ENCODE measurements around the gene ACSL6.

Gene ACSL6

DNA sequence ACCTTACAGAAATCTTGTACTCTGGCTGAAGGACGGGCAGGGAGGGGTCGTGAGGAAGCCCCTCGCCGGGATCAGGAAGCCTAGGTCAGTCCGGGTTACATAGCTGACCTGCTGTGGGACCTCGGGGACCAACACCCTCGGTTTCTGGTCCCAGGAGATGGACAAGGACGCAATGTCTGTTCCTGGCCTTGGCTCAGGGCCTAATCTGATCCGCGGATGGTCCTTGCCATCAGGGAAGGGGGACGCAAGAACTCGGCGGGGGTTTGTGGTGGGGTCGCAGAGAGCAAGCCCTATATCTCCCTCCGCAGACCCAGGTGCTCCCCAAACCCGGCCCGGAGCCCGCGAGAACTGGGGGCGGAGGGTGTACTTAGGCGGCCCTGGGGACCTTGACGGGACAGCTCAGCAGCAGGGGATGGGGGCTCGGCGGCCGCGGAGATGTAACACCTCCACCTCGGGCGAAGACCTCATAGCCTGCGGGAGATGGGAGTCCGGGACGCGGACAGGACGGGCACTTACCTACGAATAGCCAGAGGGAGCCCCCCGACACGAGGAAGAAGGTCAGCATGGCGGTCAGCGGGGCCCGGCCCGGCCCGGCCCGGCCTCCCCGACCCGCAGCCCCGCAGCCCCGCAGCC, 353 bp downstream of the ACSL6 start:
- Histone ChIP-seq H3K4me3 (ENCODE audit: low read length) (peak overlapping the region; percentile 78), H3K9ac (ENCODE audit: low read depth, low read length) (no peak overlapping the region), H3K4me1 (ENCODE audit: insufficient read depth, low read length) (peaks cover 8% of the 10 kb centered on the region; the same call in 1 of the 2 replicates), H3K9me3 (ENCODE audit: insufficient read depth, low read depth, low read length) (no peaks in the 10 kb centered on the region), H3K27me3 (ENCODE audit: insufficient read depth, low read length) (peaks cover 48% of the 10 kb centered on the region), H3K36me3 (ENCODE audit: insufficient read depth, low read depth, low read length) (no peaks in the 10 kb centered on the region), H3K27ac (ENCODE audit: low read length) (no peak overlapping the region)

DNA sequence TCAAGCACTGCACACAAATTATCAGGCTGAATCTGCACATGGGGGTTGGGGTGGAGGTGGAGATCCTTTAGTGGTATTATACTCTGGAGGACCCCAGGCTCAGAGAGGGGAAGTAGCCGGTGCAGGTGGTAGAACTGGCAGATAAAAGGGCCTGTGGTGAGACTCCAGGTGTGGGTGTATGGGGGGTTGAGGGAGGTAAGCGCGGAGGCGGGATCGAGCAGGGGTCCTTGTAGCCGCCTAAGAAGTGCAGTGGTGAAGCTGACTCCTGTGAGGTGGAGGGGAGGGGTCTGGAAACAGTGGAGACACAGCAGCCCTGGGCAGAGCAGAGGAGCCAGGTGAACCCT, 841 bp downstream of the ACSL6 start:
- Histone ChIP-seq H3K9ac (ENCODE audit: low read depth, low read length) (no peak overlapping the region), H3K36me3 (ENCODE audit: insufficient read depth, low read depth, low read length) (no peaks in the 10 kb centered on the region), H3K4me1 (ENCODE audit: insufficient read depth, low read length) (peaks cover 8% of the 10 kb centered on the region; the same call in 1 of the 2 replicates), H3K27me3 (ENCODE audit: insufficient read depth, low read length) (peaks cover 48% of the 10 kb centered on the region), H3K27ac (ENCODE audit: low read length) (no peak overlapping the region), H3K9me3 (ENCODE audit: insufficient read depth, low read depth, low read length) (no peaks in the 10 kb centered on the region), H3K4me3 (ENCODE audit: low read length) (peak overlapping the region; percentile 78)

DNA sequence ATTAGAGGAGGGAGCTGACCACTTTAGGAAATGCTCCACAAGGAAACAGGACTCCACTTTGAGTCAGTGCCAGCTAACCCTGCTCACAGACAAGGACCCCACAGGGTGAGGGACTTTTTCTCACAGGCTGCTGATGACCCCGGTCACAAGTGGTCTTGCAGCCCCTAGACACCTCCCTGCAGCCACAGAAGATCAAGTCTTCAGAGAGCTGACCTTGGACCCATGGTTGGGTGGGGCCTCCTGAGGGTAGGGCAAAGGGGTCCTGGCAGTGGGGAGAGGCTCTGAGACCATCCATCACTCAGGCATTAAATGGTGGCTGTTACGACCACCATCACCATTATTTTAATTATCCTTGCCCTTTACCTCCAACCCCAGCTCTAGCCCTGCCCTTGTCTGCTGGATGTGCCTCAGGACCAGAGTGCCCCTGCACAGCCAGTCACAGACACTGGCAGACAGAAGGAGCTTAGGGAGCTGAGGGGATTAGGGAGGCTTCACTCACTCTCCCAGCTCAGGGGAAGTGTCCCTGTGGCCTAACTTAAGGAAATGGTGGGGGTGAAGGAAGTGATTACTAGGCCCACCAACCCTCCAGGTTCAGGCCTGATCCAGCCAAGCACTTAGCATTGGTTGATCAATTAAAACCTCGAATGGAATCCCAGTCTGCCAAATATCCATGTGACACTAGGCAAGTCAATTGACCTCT, 1.6 kb downstream of the ACSL6 start:
- Histone ChIP-seq H3K9ac (ENCODE audit: low read depth, low read length) (no peak overlapping the region), H3K27me3 (ENCODE audit: insufficient read depth, low read length) (peaks cover 48% of the 10 kb centered on the region), H3K36me3 (ENCODE audit: insufficient read depth, low read depth, low read length) (no peaks in the 10 kb centered on the region), H3K9me3 (ENCODE audit: insufficient read depth, low read depth, low read length) (no peaks in the 10 kb centered on the region), H3K4me3 (ENCODE audit: low read length) (peak overlapping the region; percentile 78; the same call in 1 of the 2 replicates), H3K4me1 (ENCODE audit: insufficient read depth, low read length) (peaks cover 8% of the 10 kb centered on the region; the same call in 1 of the 2 replicates), H3K27ac (ENCODE audit: low read length) (no peak overlapping the region)

GRCh38 chr5:132008961-132009680, 2.3 kb downstream of the ACSL6 start:
- H3K9ac ChIP-seq (ENCODE audit: low read depth, low read length), result no peak overlapping the region
- H3K9me3 ChIP-seq (ENCODE audit: insufficient read depth, low read depth, low read length), result no peaks in the 10 kb centered on the region
- peaks cover 8% of the 10 kb centered on the region; the same call in 1 of the 2 replicates for H3K4me1 ChIP-seq (ENCODE audit: insufficient read depth, low read length)
- peaks cover 48% of the 10 kb centered on the region for H3K27me3 ChIP-seq (ENCODE audit: insufficient read depth, low read length)
- H3K36me3 ChIP-seq (ENCODE audit: insufficient read depth, low read depth, low read length), result no peaks in the 10 kb centered on the region
- H3K27ac ChIP-seq (ENCODE audit: low read length), result no peak overlapping the region
- no peak overlapping the region for H3K4me3 ChIP-seq (ENCODE audit: low read length)

DNA sequence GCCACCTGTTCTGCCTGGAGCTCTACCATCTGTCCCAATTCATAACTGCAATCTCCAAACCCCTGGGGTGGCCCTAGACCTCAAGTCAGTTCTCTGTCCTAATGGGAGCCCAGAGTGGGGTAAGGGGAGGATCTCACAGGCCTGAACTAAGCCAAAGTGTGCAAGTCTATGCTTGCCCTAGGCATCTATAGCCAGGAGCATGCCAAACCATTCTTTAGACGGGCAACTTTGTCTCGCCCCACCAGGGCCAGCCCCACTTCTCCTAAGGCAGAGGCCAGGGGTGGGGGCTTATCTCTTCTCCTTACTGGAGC, 3.3 kb downstream of the ACSL6 start:
- H3K9me3 ChIP-seq (ENCODE audit: insufficient read depth, low read depth, low read length), result no peaks in the 10 kb centered on the region
- H3K27me3 ChIP-seq (ENCODE audit: insufficient read depth, low read length), result peaks cover 41% of the 10 kb centered on the region
- no peaks in the 10 kb centered on the region for H3K36me3 ChIP-seq (ENCODE audit: insufficient read depth, low read depth, low read length)
- H3K4me1 ChIP-seq (ENCODE audit: insufficient read depth, low read length), result peaks cover 12% of the 10 kb centered on the region; the same call in 1 of the 2 replicates
- no peak overlapping the region for H3K9ac ChIP-seq (ENCODE audit: low read depth, low read length)
- no peak overlapping the region for H3K4me3 ChIP-seq (ENCODE audit: low read length)
- H3K27ac ChIP-seq (ENCODE audit: low read length), result no peak overlapping the region

DNA sequence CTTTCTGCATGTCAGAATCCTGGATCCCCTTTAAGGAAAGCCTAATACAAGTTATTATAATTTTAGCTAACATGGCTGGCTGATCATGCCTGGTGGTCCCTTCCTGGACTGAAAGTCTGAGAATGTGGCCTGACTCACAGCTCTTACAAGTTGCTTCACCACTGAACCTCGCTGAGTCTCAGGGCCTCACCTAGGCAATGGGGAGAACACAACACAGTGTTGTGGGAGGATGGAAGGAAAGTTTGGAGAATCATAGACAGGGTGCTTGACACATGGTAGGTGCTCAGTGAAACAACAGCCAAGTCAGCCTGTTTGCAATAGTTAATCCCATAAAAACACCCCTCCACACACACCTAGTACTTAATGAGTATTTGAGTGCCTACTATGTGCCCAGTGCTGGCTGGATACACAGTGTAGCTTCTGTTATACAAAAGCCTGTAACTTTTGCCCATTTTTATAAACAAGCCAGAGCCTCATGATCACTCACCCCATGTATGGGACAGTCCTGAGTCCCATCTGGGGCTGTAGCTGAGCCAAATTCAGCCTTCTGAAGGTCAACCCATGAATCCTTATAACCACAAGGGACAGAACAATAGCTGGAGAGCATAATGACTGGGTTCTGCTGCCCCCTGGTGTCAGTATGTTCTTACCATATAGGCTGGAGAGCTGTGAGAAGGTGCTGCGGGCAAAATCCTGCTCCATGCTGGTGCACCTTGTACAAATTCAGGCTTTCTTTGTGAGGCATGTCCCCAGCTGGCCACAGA, 3.9 kb downstream of the ACSL6 start:
- H3K4me1 ChIP-seq (ENCODE audit: insufficient read depth, low read length), result peaks cover 17% of the 10 kb centered on the region
- no peaks in the 10 kb centered on the region for H3K36me3 ChIP-seq (ENCODE audit: insufficient read depth, low read depth, low read length)
- no peak overlapping the region for H3K27ac ChIP-seq (ENCODE audit: low read length)
- H3K9me3 ChIP-seq (ENCODE audit: insufficient read depth, low read depth, low read length), result no peaks in the 10 kb centered on the region
- H3K27me3 ChIP-seq (ENCODE audit: insufficient read depth, low read length), result peaks cover 36% of the 10 kb centered on the region
- no peak overlapping the region for H3K4me3 ChIP-seq (ENCODE audit: low read length)
- H3K9ac ChIP-seq (ENCODE audit: low read depth, low read length), result no peak overlapping the region

GRCh38 chr5:132006331-132007120, 4.9 kb downstream of the ACSL6 start:
- Histone ChIP-seq H3K4me3 (ENCODE audit: low read length) (no peak overlapping the region), H3K36me3 (ENCODE audit: insufficient read depth, low read depth, low read length) (no peaks in the 10 kb centered on the region), H3K27ac (ENCODE audit: low read length) (no peak overlapping the region), H3K9me3 (ENCODE audit: insufficient read depth, low read depth, low read length) (no peaks in the 10 kb centered on the region), H3K27me3 (ENCODE audit: insufficient read depth, low read length) (peaks cover 26% of the 10 kb centered on the region), H3K9ac (ENCODE audit: low read depth, low read length) (no peak overlapping the region), H3K4me1 (ENCODE audit: insufficient read depth, low read length) (peaks cover 27% of the 10 kb centered on the region)

DNA sequence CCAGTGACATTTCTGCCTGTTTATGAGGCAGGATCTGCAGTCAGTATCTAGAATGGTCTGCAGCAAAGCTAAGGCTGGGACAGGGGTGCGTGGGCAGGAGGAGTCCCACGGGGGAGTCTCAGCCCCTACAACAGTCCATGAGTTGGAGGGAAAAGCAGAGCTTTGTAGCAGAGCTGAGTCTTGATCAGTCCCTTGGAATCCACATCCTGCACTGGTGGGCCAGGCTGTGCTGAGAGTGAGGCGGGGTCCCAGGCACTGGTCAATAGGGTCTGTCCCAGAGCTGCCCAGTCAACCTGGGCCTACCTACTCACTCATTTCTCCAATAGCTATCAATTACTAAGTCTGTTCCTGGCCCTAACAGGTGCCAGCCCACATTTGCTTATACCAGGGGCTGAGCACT, 5.9 kb downstream of the ACSL6 start:
- Histone ChIP-seq H3K36me3 (ENCODE audit: insufficient read depth, low read depth, low read length) (no peaks in the 10 kb centered on the region), H3K27ac (ENCODE audit: low read length) (no peak overlapping the region), H3K4me1 (ENCODE audit: insufficient read depth, low read length) (peaks cover 27% of the 10 kb centered on the region), H3K27me3 (ENCODE audit: insufficient read depth, low read length) (peaks cover 22% of the 10 kb centered on the region), H3K4me3 (ENCODE audit: low read length) (no peak overlapping the region), H3K9ac (ENCODE audit: low read depth, low read length) (no peak overlapping the region), H3K9me3 (ENCODE audit: insufficient read depth, low read depth, low read length) (no peaks in the 10 kb centered on the region)

DNA sequence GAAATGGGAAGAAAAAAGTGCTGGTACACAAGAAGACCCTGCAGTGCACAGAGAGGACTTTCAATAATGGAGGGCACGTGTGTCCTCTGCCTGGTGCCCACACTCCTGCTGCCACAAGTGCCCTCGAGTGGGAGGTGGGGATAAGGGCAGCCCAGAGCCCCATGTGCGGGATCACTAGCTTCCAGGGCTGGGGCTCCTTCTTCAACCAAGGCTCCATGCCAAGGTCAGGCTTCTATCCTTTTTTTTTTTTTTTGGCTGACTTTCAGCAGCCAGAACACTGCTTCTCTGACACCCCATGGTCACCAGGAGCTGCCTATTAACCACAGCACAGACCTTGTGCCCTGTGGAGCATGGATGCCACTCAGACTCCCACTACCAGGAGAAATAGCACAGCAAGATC, 7.5 kb downstream of the ACSL6 start:
- Histone ChIP-seq H3K27ac (ENCODE audit: low read length) (no peak overlapping the region), H3K4me3 (ENCODE audit: low read length) (no peak overlapping the region), H3K27me3 (ENCODE audit: insufficient read depth, low read length) (peaks cover 9% of the 10 kb centered on the region), H3K4me1 (ENCODE audit: insufficient read depth, low read length) (peaks cover 23% of the 10 kb centered on the region), H3K36me3 (ENCODE audit: insufficient read depth, low read depth, low read length) (no peaks in the 10 kb centered on the region), H3K9me3 (ENCODE audit: insufficient read depth, low read depth, low read length) (no peaks in the 10 kb centered on the region), H3K9ac (ENCODE audit: low read depth, low read length) (no peak overlapping the region)

DNA sequence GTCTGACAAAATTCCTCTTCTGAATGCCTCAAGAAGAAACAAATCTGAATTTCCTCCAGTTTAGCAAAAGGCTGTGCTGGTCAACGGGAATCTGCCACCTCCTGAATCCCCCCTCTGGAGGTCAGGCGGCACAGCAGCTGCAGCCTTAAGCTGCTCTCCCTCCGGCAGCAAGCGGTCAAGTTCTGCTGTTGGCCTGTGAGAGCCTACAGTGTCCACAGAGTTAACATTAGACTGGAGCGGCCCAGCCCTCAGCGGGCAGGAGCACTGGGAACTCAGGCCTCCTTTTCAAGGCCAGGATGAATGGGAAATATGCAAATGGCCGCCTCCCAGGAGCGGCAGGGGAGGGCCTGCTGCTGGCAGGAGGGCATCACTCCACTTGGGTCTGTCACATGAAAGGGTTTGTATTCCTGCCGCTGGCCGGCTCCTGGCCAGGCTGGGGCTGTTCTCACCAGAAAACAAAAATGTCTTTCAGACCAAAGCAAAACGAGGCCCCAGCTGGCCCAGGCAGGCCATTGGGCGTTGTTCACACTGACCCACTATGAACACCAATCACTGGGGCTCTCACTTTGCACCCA, 8.2 kb downstream of the ACSL6 start:
- Histone ChIP-seq H3K9me3 (ENCODE audit: insufficient read depth, low read depth, low read length) (no peaks in the 10 kb centered on the region), H3K4me3 (ENCODE audit: low read length) (peak overlapping the region; percentile 3; the same call in 1 of the 2 replicates), H3K36me3 (ENCODE audit: insufficient read depth, low read depth, low read length) (no peaks in the 10 kb centered on the region), H3K27me3 (ENCODE audit: insufficient read depth, low read length) (peaks cover 5% of the 10 kb centered on the region), H3K9ac (ENCODE audit: low read depth, low read length) (no peak overlapping the region), H3K27ac (ENCODE audit: low read length) (no peak overlapping the region), H3K4me1 (ENCODE audit: insufficient read depth, low read length) (peaks cover 23% of the 10 kb centered on the region)

DNA sequence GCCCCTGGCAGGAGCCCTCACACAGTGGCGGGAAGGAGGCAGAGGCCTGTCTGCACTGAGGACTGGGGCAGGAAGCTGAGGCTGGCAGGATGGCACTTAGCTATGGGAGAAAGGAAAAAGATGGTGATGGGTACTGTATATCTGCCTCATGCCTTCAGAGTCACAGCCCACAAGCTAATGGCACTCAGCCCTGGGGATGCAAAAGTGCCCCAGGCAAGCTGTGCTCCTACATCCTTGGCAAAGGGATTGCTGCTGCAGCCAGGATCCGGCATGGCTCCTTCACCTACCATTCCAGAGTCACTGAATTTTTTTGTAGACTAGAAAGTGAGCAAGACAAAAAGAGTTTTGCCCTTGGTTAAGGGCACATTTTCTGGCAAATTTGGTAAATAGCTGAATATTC, 8.7 kb downstream of the ACSL6 start:
- Histone ChIP-seq H3K27me3 (ENCODE audit: insufficient read depth, low read length) (peaks cover 5% of the 10 kb centered on the region), H3K9me3 (ENCODE audit: insufficient read depth, low read depth, low read length) (no peaks in the 10 kb centered on the region), H3K36me3 (ENCODE audit: insufficient read depth, low read depth, low read length) (no peaks in the 10 kb centered on the region), H3K27ac (ENCODE audit: low read length) (no peak overlapping the region), H3K4me3 (ENCODE audit: low read length) (peak overlapping the region; percentile 3; the same call in 1 of the 2 replicates), H3K9ac (ENCODE audit: low read depth, low read length) (no peak overlapping the region), H3K4me1 (ENCODE audit: insufficient read depth, low read length) (peaks cover 23% of the 10 kb centered on the region)

All from iPS-20b (cell line).